ENCODE results near the gene PDGFB.
A peak's percentile ranks its signal among the peaks of the same experiment; 100 is the strongest.

PDGFB gene

GRCh38 chr22:39287076-39287725 lies 42.4 kb upstream of the PDGFB start:
- H3K27me3 ChIP-seq (ENCODE audit: control insufficient read depth in 1 of 2, insufficient read depth in 2 of 2, low read length in 2 of 2) = no peaks in the 10 kb centered on the region
- H3K27ac ChIP-seq (ENCODE audit: low read depth, low read length) = no peak overlapping the region
- peaks cover 16 to 22% of the 10 kb centered on the region in 2 donors for H3K4me1 ChIP-seq (ENCODE audit: control insufficient read depth in 1 of 2, insufficient read depth in 2 of 2, low read length in 2 of 2)
- H3K9me3 ChIP-seq (ENCODE audit: control insufficient read depth in 1 of 2, low read length in 2 of 2) = peaks cover 0 to 3% of the 10 kb centered on the region in 2 donors
- no peak overlapping the region for H3K9ac ChIP-seq (ENCODE audit: low read depth in 1 of 2, low read length in 2 of 2)
- H3K36me3 ChIP-seq (ENCODE audit: control insufficient read depth in 1 of 2, insufficient read depth in 2 of 2, low read length in 2 of 2) = no peaks in the 10 kb centered on the region
- no peak overlapping the region for H3K4me3 ChIP-seq (ENCODE audit: low read depth in 1 of 2, low read length in 2 of 2)

- Histone ChIP-seq H3K4me3 (ENCODE audit: low read depth in 1 of 2, low read length in 2 of 2) (no peak overlapping the region), H3K9me3 (ENCODE audit: control insufficient read depth in 1 of 2, low read length in 2 of 2) (peaks cover 0 to 3% of the 10 kb centered on the region in 2 donors), H3K4me1 (ENCODE audit: control insufficient read depth in 1 of 2, insufficient read depth in 2 of 2, low read length in 2 of 2) (peaks cover 8 to 14% of the 10 kb centered on the region in 2 donors), H3K27ac (ENCODE audit: low read depth, low read length) (no peak overlapping the region), H3K36me3 (ENCODE audit: control insufficient read depth in 1 of 2, insufficient read depth in 2 of 2, low read length in 2 of 2) (no peaks in the 10 kb centered on the region), H3K9ac (ENCODE audit: low read depth in 1 of 2, low read length in 2 of 2) (no peak overlapping the region), H3K27me3 (ENCODE audit: control insufficient read depth in 1 of 2, insufficient read depth in 2 of 2, low read length in 2 of 2) (no peaks in the 10 kb centered on the region)
Measured at GRCh38 chr22:39284983-39285382, 40.2 kb upstream of the PDGFB start.

- peak overlapping the region; percentile 59 for H3K27ac ChIP-seq (ENCODE audit: low read depth, low read length)
- no peak overlapping the region for H3K4me3 ChIP-seq (ENCODE audit: low read depth in 1 of 2, low read length in 2 of 2)
- no peaks in the 10 kb centered on the region for H3K27me3 ChIP-seq (ENCODE audit: control insufficient read depth in 1 of 2, insufficient read depth in 2 of 2, low read length in 2 of 2)
- no peak overlapping the region for H3K9ac ChIP-seq (ENCODE audit: low read depth in 1 of 2, low read length in 2 of 2)
- H3K4me1 ChIP-seq (ENCODE audit: control insufficient read depth in 1 of 2, insufficient read depth in 2 of 2, low read length in 2 of 2) = peaks cover 8 to 14% of the 10 kb centered on the region in 2 donors
- no peaks in the 10 kb centered on the region for H3K36me3 ChIP-seq (ENCODE audit: control insufficient read depth in 1 of 2, insufficient read depth in 2 of 2, low read length in 2 of 2)
- peaks cover 0 to 3% of the 10 kb centered on the region in 2 donors for H3K9me3 ChIP-seq (ENCODE audit: control insufficient read depth in 1 of 2, low read length in 2 of 2)
Measured at GRCh38 chr22:39284142-39284980, 39.6 kb upstream of the PDGFB start.

- Histone ChIP-seq H3K9me3 (ENCODE audit: control insufficient read depth in 1 of 2, low read length in 2 of 2) (peaks cover 0 to 3% of the 10 kb centered on the region in 2 donors), H3K9ac (ENCODE audit: low read depth in 1 of 2, low read length in 2 of 2) (peak overlapping the region in 1 of 2 donors; percentile 18), H3K4me3 (ENCODE audit: low read depth in 1 of 2, low read length in 2 of 2) (no peak overlapping the region), H3K4me1 (ENCODE audit: control insufficient read depth in 1 of 2, insufficient read depth in 2 of 2, low read length in 2 of 2) (peaks cover 8 to 14% of the 10 kb centered on the region in 2 donors), H3K27ac (ENCODE audit: low read depth, low read length) (peak overlapping the region; percentile 71), H3K36me3 (ENCODE audit: control insufficient read depth in 1 of 2, insufficient read depth in 2 of 2, low read length in 2 of 2) (no peaks in the 10 kb centered on the region), H3K27me3 (ENCODE audit: control insufficient read depth in 1 of 2, insufficient read depth in 2 of 2, low read length in 2 of 2) (no peaks in the 10 kb centered on the region)
Measured at GRCh38 chr22:39283322-39284141, 38.8 kb upstream of the PDGFB start.

- no peaks in the 10 kb centered on the region for H3K27me3 ChIP-seq (ENCODE audit: control insufficient read depth in 1 of 2, insufficient read depth in 2 of 2, low read length in 2 of 2)
- H3K9me3 ChIP-seq (ENCODE audit: control insufficient read depth in 1 of 2, low read length in 2 of 2) = peaks cover 0 to 3% of the 10 kb centered on the region in 2 donors
- no peak overlapping the region for H3K4me3 ChIP-seq (ENCODE audit: low read depth in 1 of 2, low read length in 2 of 2)
- H3K9ac ChIP-seq (ENCODE audit: low read depth in 1 of 2, low read length in 2 of 2) = peak overlapping the region in 1 of 2 donors; percentile 18
- H3K4me1 ChIP-seq (ENCODE audit: control insufficient read depth in 1 of 2, insufficient read depth in 2 of 2, low read length in 2 of 2) = peaks cover 8 to 13% of the 10 kb centered on the region in 2 donors
- H3K36me3 ChIP-seq (ENCODE audit: control insufficient read depth in 1 of 2, insufficient read depth in 2 of 2, low read length in 2 of 2) = no peaks in the 10 kb centered on the region
- peak overlapping the region; percentile 71 for H3K27ac ChIP-seq (ENCODE audit: low read depth, low read length)
Measured at GRCh38 chr22:39282645-39283321, 38.0 kb upstream of the PDGFB start.

GRCh38 chr22:39281126-39281525 lies 36.3 kb upstream of the PDGFB start:
- Histone ChIP-seq H3K9me3 (ENCODE audit: control insufficient read depth in 1 of 2, low read length in 2 of 2) (peaks cover 0 to 3% of the 10 kb centered on the region in 2 donors), H3K27ac (ENCODE audit: low read depth, low read length) (no peak overlapping the region), H3K9ac (ENCODE audit: low read depth in 1 of 2, low read length in 2 of 2) (no peak overlapping the region), H3K4me3 (ENCODE audit: low read depth in 1 of 2, low read length in 2 of 2) (no peak overlapping the region), H3K36me3 (ENCODE audit: control insufficient read depth in 1 of 2, insufficient read depth in 2 of 2, low read length in 2 of 2) (no peaks in the 10 kb centered on the region), H3K4me1 (ENCODE audit: control insufficient read depth in 1 of 2, insufficient read depth in 2 of 2, low read length in 2 of 2) (peaks cover 8 to 10% of the 10 kb centered on the region in 2 donors), H3K27me3 (ENCODE audit: control insufficient read depth in 1 of 2, insufficient read depth in 2 of 2, low read length in 2 of 2) (no peaks in the 10 kb centered on the region)

- Histone ChIP-seq H3K27me3 (ENCODE audit: control insufficient read depth in 1 of 2, insufficient read depth in 2 of 2, low read length in 2 of 2) (no peaks in the 10 kb centered on the region), H3K27ac (ENCODE audit: low read depth, low read length) (no peak overlapping the region), H3K9ac (ENCODE audit: low read depth in 1 of 2, low read length in 2 of 2) (no peak overlapping the region), H3K36me3 (ENCODE audit: control insufficient read depth in 1 of 2, insufficient read depth in 2 of 2, low read length in 2 of 2) (no peaks in the 10 kb centered on the region), H3K4me1 (ENCODE audit: control insufficient read depth in 1 of 2, insufficient read depth in 2 of 2, low read length in 2 of 2) (peaks cover 8 to 10% of the 10 kb centered on the region in 2 donors), H3K4me3 (ENCODE audit: low read depth in 1 of 2, low read length in 2 of 2) (no peak overlapping the region), H3K9me3 (ENCODE audit: control insufficient read depth in 1 of 2, low read length in 2 of 2) (peaks cover 0 to 3% of the 10 kb centered on the region in 2 donors)
Measured at GRCh38 chr22:39280250-39280649, 35.5 kb upstream of the PDGFB start.

GRCh38 chr22:39279170-39279850 lies 34.5 kb upstream of the PDGFB start:
- Histone ChIP-seq H3K4me3 (ENCODE audit: low read depth in 1 of 2, low read length in 2 of 2) (no peak overlapping the region), H3K36me3 (ENCODE audit: control insufficient read depth in 1 of 2, insufficient read depth in 2 of 2, low read length in 2 of 2) (no peaks in the 10 kb centered on the region), H3K4me1 (ENCODE audit: control insufficient read depth in 1 of 2, insufficient read depth in 2 of 2, low read length in 2 of 2) (peaks cover 8 to 10% of the 10 kb centered on the region in 2 donors), H3K27ac (ENCODE audit: low read depth, low read length) (no peak overlapping the region), H3K9me3 (ENCODE audit: control insufficient read depth in 1 of 2, low read length in 2 of 2) (no peaks in the 10 kb centered on the region), H3K27me3 (ENCODE audit: control insufficient read depth in 1 of 2, insufficient read depth in 2 of 2, low read length in 2 of 2) (no peaks in the 10 kb centered on the region), H3K9ac (ENCODE audit: low read depth in 1 of 2, low read length in 2 of 2) (no peak overlapping the region)

- Histone ChIP-seq H3K9me3 (ENCODE audit: control insufficient read depth in 1 of 2, low read length in 2 of 2) (no peaks in the 10 kb centered on the region), H3K36me3 (ENCODE audit: control insufficient read depth in 1 of 2, insufficient read depth in 2 of 2, low read length in 2 of 2) (no peaks in the 10 kb centered on the region), H3K4me1 (ENCODE audit: control insufficient read depth in 1 of 2, insufficient read depth in 2 of 2, low read length in 2 of 2) (peaks cover 6 to 7% of the 10 kb centered on the region in 2 donors), H3K27me3 (ENCODE audit: control insufficient read depth in 1 of 2, insufficient read depth in 2 of 2, low read length in 2 of 2) (no peaks in the 10 kb centered on the region), H3K27ac (ENCODE audit: low read depth, low read length) (no peak overlapping the region), H3K4me3 (ENCODE audit: low read depth in 1 of 2, low read length in 2 of 2) (no peak overlapping the region), H3K9ac (ENCODE audit: low read depth in 1 of 2, low read length in 2 of 2) (no peak overlapping the region)
Measured at GRCh38 chr22:39278040-39278439, 33.3 kb upstream of the PDGFB start.

All from duodenal mucosa (tissue), 2 donors.